ENCODE results near the gene TJAP1.

GRCh38 chr6:43532201-43532600, 54.8 kb downstream of the TJAP1 start:
- TF ChIP-seq CTCF (IDR thresholded peaks at IDR 0.05; ENCODE audit: insufficient read depth, low read length, poor library complexity, severe bottlenecking) (no peak), EZH2phosphoT487 (conservative IDR thresholded peaks at IDR 0.05; ENCODE audit: low read length) (no peak)
